Cardiac septum (tissue), 1 donor: ENCODE results near the gene TXNDC11. TPM values are rescaled to one million over a fixed set of nuclear protein-coding genes. Genes with fewer than 3 reads are reported as not detected.

Experiments used
- DNase-seq: peaks from one replicate; pipeline ENCODE4 v3.0.0-alpha.2; 2020; ENCODE audit warnings: low spot score
- intact Hi-C: fragments of 100-400 bp; cut with DNase I; formaldehyde crosslinking; loops from one replicate; pipeline ENCODE4 v1.14.0; 2022
- total RNA-seq: library from RNA; stranded (reverse); fragmentation: NEBNext Ultra II Directional; extraction: Animal tissue kit (Norgen Biotek cat#: 25700); gene quantifications from one replicate; pipeline ENCODE4 v1.2.1, GENCODE V29; 2021
- donor health status: DM: no; HTN: no; CAD: no.

The TXNDC11 gene
- total RNA-seq, 1 donor from 2014 or later, result 27.0 TPM

GRCh38 chr16:11639925-11640899 is 102.4 kb downstream of the TXNDC11 start:
- peak; percentile 89 for DNase-seq
- intact Hi-C loops, result loop anchor here (5.0 to 10.0 kb wide), 4 partner anchors 53 to 675 kb away; partner anchors contain the start of gene LITAF

DNA sequence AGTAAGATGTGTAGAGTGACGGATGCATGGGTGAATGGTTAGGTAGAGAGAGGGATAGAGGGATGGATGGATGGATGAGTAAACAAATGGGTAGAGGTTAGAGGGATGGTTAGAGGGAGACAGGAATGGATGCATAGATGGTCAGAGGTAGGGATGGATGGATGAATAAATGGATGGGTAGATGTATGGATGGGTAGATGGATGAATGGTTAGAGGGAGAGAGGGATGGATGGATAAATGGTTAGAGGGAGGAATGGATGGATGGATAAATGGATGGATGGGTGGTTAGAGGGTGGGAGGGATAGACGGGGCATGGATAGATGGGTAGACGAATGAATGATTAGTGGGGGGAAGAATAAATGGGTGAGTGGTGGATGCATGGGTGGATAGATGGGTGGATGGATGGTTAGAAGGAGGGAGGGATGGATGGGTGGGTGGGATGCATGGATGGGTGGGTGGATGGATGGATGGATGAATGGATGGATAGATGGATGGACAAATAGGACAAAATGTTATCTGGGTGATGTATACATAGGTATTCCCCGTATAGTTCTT is 103.6 kb downstream of the TXNDC11 start:
- intact Hi-C loops, result no loop called here
- no peak for DNase-seq

- intact Hi-C loops, result no loop called here
- DNase-seq, result no peak
These were observed 104.5 kb downstream of the TXNDC11 start for GRCh38 chr16:11638140-11638539.

DNA sequence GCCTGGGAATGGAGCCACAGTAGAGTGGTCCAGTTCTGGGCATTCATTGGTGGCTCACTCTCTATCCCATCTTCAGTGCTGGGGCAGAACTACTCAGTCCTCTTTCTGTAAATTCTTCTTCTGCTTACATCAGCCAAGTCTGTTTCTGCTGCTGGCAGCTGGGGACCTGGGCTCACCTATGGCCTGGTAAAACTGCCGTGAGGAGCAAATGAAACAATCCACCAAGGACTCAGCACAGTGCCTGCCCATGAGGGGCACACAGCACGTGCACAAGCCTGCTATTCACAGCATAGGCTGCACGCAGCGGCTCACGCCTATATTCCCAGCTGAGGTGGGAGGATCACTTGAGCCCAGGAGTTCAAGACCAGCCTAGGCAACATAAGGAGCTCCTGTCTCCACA is 105.3 kb downstream of the TXNDC11 start:
- intact Hi-C loops, result no loop called here
- DNase-seq, result no peak

GRCh38 chr16:11636172-11636721 is 106.4 kb downstream of the TXNDC11 start:
- no peak for DNase-seq
- intact Hi-C loops, result no loop called here

- intact Hi-C loops, result no loop called here
- no peak for DNase-seq
These were observed 106.9 kb downstream of the TXNDC11 start for GRCh38 chr16:11635679-11636171.

- DNase-seq, result no peak
- intact Hi-C loops, result no loop called here
These were observed 107.5 kb downstream of the TXNDC11 start for GRCh38 chr16:11635113-11635652.

DNA sequence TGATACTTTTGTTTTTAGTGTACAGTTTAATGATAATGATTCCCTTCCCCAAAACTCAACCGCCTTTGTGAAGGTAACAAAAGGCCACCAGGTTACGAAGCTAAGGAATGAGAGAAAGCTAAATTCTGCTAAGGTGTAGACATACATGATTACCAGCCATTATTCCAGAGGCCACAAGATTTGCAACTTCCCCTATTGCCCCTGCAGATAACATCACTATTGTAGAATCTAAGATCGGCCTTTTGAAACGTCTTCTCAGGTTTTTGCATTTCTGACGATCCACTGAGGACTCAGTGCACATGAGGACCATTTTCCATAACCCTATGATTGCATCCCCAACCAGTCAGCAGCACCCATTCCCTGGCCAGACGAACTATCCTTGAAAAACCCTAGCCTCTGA is 108.3 kb downstream of the TXNDC11 start:
- DNase-seq, result no peak
- intact Hi-C loops, result no loop called here

- no peak for DNase-seq
These were observed 109.5 kb downstream of the TXNDC11 start for GRCh38 chr16:11633113-11633512.

DNA sequence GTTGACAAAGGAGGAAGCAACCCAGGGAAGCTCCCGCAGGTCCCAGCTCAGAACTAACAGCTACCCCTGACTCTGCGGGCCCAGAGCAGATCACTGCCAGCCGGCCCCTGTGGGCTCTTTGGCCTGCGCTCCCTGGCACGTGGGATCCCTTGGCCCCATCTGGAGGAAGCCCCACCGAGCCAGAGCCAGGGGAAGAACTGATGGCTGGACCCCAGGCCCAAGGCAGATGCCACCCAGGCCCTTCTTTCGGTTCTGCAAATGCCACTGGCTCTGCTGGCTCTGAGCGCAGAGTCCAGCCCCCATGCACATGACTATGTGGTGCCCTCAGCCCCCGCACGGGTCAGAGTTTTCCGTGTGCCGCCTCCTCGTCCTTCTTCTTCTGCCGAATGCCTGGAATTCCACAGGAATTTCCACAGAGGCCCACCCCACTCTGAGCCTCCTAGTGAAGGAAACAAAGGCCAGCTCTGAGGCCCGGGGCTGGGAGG is 110.2 kb downstream of the TXNDC11 start:
- no peak for DNase-seq
- intact Hi-C loops, result no loop called here

More at GRCh38 chr16:11633113-11633512, 109.5 kb downstream of the TXNDC11 start:
- intact Hi-C loops, result no loop called here

DNA sequence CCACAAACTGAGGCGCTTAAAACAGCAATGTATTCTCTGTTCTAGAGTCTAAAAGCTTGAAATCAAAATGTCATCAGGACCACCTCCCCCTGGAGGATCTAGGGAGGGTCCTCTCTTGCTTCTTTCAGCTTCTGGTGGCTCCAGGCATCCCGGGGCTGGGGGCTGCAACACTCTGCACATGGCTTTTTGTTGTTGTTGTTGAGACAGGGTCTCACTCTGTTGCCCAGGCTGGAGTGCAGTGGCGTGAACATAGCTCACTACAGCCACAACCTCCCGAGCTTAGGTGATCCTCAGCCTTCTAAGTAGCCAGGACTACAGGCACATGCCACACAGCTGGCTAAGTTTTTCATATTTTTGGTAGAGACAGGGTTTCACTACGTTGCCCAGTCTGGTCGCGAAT is 111.4 kb downstream of the TXNDC11 start:
- intact Hi-C loops, result no loop called here
- no peak for DNase-seq

DNA sequence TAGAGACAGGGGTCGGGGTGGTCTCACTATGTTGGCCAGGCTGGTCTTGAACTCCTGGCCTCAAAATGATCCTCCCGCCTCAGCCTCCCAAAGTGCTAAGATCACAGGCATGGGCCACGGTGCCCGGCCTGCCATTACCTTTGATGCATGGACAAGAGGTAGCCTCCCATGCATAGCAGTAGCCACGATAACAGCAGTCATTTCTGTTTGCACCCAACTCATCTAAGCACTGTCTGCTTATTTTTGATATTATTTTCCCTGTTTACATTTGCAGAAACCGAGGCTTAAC is 111.9 kb downstream of the TXNDC11 start:
- intact Hi-C loops, result no loop called here
- DNase-seq, result no peak

DNA sequence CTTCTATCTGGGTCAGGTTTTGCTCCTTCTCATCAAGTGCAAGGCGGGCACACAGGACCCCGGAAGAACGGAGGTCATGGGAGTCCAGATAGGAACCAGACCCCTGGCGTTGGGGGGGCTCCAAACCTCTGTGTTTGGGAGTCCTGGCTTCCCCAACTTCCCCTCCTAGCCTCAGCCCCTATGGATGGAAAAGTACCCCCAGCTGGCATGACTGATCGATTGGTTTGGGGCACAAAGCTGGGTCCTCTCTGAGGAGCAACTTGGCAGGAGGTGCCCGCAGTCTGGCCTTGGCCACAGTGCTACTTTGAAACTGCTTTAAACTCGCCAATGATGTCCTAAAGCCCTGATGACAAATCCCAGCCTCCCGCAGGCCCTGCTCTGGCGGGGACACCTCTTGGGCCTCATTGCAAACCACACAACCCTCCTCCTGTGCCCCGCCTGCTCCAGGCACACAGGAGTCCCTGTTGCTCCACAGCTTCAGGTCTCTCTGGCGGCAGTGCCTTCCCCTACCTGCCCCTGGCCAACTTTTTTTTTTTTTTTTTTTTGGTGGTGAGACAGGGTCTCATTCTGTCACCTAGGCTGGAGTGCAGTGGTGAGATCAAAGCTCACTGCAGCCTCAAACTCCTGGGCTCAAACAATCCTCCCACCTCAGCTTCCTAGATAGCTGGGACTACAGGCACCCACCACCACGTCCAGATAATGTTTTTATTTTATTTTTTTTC is 112.5 kb downstream of the TXNDC11 start:
- intact Hi-C loops, result no loop called here
- no peak for DNase-seq

Other genes starting within 250 kb of the TXNDC11 start
- gene LITAF, start 155.9 kb downstream of the TXNDC11 start, total RNA-seq, result 40.5 TPM
- gene SNN, start 74.4 kb downstream of the TXNDC11 start, total RNA-seq, result 31.2 TPM
- gene ZC3H7A, start 54.4 kb upstream of the TXNDC11 start, total RNA-seq, result 33.4 TPM
- 77.9 TPM for gene RSL1D1, start 108.7 kb upstream of the TXNDC11 start, total RNA-seq
- gene GSPT1, start 173.1 kb upstream of the TXNDC11 start, total RNA-seq, result 86.6 TPM
- gene NPIPB2, start 199.2 kb upstream of the TXNDC11 start, total RNA-seq, result 1.9 TPM
- gene TNFRSF17, start 222.4 kb upstream of the TXNDC11 start, total RNA-seq, result not detected
- 13.3 TPM for gene SNX29, start 233.9 kb upstream of the TXNDC11 start, total RNA-seq